HG03520 (cell line): ENCODE measurements around the gene LARP4B.

ENCODE experiments used
- ATAC-seq: cut with Tn5 transposase; IDR thresholded peaks from one replicate; pipeline ENCODE4 v1.9.1; 2021; ENCODE audit warnings: mild to moderate bottlenecking, moderate library complexity; ENCODE audit not compliant: unreplicated experiment

LARP4B gene

DNA sequence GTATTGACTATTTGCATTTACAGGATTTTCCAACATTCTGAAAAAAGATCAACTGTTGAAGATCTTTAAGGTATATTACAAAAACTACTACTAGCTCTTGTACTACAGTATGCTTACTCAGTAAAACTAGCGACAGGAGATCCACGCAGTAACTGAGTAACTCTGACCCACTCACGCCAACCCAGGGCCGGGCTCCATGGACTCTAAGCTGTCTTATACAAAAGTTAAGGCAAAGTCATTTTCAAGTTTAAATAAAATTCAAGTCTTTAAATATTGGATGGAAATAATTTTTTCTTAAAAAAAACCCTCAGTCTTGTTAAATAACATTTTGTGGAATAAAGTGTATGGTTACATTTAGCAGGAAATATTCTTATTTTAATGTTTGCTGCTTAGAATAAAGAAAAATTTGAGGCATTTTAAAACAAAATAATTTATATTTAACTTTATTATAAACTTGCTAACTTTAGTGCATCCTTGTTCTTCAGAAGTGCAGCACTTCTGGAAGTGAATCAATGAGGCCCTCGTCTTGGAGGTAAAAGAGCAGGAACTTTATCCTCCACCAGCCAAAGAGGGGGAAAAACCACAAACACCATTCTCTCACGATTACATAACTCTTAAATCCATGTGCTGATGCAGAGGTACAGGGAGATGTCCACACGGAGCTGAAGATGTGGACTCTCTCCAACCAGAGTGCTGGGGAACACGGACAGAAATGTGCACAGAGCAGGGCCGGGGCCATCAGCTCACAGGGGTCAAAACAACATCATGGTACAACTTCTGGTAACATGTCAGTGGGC, 119.9 kb downstream of the LARP4B start:
- no peak for ATAC-seq

- no peak for ATAC-seq
These were observed 121.1 kb downstream of the LARP4B start for GRCh38 chr10:810351-810846.

GRCh38 chr10:809671-810350, 121.7 kb downstream of the LARP4B start:
- no peak for ATAC-seq

DNA sequence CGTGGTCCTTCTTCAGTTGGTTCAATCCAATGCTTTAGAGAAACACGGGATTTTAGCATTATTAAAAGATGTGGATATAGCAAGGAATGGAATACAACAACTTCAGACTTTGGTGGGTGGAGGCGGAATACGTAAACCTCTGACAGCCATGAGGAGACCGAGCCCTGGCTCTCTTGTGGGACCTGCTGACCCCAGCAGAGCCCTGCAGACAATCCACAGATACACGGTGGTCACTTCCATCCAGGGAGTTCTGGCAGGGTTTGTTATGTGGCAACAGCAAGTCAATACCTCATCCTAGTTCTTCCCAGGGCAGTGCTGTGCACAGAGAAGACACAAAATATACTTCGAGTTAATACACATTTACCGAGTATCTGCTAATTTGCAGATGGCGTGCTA, 123.5 kb downstream of the LARP4B start:
- no peak for ATAC-seq

GRCh38 chr10:807163-807957, 124.1 kb downstream of the LARP4B start:
- no peak for ATAC-seq

GRCh38 chr10:806451-807162, 124.9 kb downstream of the LARP4B start:
- no peak for ATAC-seq

GRCh38 chr10:805620-806305, 125.7 kb downstream of the LARP4B start:
- no peak for ATAC-seq

- ATAC-seq: no peak
These were observed 126.5 kb downstream of the LARP4B start for GRCh38 chr10:804787-805619.

DNA sequence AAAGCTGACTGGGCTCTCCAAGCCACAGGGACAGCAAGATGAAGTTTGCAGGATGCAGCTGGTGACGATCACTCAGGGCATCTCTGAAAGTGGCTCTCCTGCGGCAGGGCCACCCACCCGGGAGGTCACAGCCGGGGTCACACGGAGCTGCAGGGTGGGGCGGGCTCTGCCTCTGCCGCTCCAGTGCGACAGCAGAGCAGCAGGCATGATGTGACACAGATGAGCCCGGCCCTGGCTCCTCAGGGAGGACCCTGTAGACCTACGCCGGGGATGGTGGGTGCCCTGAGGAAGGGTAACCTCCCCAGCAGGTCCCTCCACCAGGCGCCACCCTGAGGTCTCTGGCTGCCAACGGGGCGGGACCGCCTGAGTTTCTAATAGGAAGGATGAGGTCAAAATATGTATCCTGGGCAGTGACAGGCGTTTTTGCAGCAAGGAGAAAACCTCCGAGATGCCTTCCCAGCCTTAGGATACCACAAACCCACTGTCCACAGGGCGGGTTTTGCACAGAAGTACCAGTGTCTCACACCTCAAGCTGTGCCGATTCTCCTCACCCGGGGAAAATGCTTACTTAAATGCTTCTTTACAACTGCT, 127.2 kb downstream of the LARP4B start:
- ATAC-seq: no peak

- ATAC-seq: no peak
These were observed 128.3 kb downstream of the LARP4B start for GRCh38 chr10:803041-803741.

DNA sequence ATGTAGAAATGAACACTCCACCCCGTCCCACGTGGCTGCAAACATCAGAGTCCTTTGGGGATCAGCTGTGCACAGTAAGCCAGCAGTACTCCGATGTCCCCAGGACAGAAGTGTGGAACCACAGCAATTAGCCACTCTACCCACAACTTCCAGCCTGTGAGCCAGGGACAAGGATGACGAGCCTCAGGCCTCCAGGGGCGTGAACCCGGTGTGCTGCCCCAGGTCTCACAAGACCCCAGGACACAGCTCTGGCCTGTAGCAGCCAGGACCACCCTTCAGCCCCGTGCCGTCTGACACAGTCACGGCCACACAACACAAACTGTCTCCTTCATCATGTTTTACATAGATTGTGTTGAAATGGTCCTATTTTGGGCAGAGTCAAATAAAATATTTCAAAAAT, 129.0 kb downstream of the LARP4B start:
- no peak for ATAC-seq

DNA sequence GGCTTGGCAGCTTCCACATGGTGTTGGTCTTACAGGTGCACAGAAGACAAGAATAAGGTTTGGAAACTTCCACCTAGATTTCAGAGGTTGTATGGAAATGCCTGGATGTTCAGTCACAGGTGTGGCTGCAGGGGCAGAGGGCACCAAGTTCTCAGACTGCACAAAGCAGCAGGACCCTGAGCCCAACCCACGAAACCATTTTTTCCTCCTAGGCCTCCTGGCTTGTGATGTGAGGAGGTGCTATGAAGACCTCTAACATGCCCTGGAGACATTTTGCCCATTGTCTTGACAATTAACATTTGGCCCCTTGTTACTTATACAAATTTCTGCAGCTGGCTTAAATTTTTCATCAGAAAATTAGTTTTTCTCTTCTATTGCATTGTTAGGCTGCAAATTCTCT, 134.3 kb downstream of the LARP4B start:
- ATAC-seq: no peak

DNA sequence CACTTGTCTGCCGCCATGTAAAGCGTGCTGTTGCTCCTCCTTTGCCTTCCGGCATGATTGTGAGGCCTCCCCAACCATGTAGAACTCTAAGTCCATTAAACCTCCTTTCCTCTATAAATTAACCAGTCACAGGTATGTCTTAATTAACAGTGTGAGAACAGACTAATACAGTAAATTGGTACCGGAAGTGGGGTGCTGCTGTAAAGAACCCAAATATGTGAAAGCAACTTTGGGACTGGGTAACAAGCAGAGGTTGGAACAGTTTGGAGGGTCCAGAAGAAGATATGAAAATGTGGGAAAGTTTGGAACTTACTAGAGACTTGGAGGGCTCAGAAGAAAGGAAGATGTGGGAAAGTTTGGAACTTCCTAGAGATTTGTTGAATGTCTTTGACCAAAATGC, 135.3 kb downstream of the LARP4B start:
- no peak for ATAC-seq

GRCh38 chr10:794382-794956, 137.0 kb downstream of the LARP4B start:
- no peak for ATAC-seq

DNA sequence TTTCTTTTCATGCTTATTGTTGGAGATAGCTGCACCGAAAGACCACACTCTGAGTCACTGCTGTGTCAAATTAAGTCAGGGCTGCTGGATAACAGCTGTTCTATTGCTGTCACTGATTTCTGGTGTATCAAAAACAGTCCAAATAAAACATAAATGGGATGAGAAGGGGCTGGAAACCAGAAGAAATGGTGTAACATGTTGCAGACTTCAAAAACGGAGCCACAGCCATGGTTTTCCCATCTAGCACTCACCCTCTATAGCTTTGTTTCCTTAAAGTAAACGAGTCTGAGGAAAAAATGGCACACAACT, 138.8 kb downstream of the LARP4B start:
- ATAC-seq: no peak

DNA sequence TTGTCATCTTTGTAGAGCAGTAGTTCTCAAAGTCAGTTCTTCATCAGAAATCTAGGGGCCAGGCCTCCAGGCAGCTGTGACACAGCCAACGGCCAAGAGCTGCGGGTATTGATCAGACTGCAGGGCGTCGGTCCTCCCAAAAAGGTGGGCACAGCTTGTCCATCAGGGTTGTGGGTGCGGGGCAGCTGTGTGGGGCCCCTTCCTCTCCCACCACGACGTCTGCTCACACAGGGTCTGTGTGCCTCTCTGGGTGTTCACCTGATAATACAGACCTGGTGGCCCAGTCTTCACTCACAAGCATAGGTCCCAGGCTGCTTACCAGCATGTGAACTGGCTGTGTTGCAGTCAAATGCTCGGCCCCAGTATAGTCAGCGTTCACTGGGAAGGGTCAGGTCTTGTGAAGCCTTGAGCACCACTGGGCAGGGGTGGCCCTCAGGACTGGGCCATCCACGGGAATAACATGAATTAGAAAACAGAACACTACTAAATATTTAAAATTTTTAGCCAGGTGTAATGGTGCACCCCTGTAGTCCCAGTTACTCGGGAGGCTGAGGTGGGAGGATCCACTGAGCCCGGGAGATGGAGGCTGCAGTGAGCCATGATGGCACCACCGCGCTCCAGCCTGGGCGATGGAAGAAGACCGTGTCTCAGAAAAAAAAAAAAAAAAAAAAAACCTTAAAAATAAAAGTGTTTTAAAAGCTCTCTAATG, 139.3 kb downstream of the LARP4B start:
- no peak for ATAC-seq

DNA sequence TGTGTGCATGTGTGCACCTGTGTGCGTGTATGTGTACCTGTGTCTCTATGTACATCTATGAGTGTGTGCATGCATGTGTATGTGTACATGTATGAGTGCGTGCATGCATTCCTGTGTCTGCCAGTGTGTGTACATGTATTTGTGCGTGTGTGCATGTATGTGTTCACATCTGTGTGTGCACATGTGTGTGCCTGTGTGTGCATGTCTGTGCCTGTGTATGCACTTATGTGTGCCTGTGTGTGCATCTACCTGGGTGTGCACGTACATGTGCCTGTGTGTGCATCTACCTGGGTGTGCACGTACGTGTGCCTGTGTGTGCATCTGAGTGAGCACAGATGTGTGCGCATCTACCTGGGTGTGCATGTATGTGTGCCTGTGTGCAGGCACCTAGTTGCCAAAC, 139.9 kb downstream of the LARP4B start:
- no peak for ATAC-seq
